GM23248 (cell line): ENCODE results near the gene KCNV2.

Experiments
- EZH2 ChIP-seq: fragments of 200-600 bp; sonication (generic); IDR thresholded peaks from 2 replicates; pipeline ENCODE4 v1.6.1; 2018; ENCODE audit warnings: antibody characterized with exemption, mild to moderate bottlenecking; ENCODE audit not compliant: insufficient read depth, poor library complexity, severe bottlenecking
- EZH2phosphoT487 ChIP-seq: fragments of 200-600 bp; sonication (generic); IDR thresholded peaks from 2 replicates; pipeline ENCODE4 v1.6.1; 2018; ENCODE audit warnings: antibody characterized with exemption, moderate library complexity, mild to moderate bottlenecking, low read depth; ENCODE audit not compliant: insufficient read depth

- TF ChIP-seq EZH2 (no peak), EZH2phosphoT487 (no peak)
Observed at GRCh38 chr9:2679011-2679410, 38.3 kb upstream of the KCNV2 start.
